Ovary (tissue), 10 donors: Measurements from ENCODE around the gene OGFOD3. TPM values are rescaled to one million over a fixed set of nuclear protein-coding genes. Genes with fewer than 3 reads are reported as not detected.

ENCODE experiments used
- DNase-seq, 5 donors: peaks; one replicate each; pipeline ENCODE4 v3.0.0-alpha.2; 2019 to 2020
- H3K27ac ChIP-seq, 2 donors: fragments of 200-600 bp; one replicate each; pipeline versions ENCODE4 v1.5.1 to v1.8.0; 2019 to 2022
- H3K27me3 ChIP-seq: fragments of 200-600 bp; one replicate; pipeline ENCODE4 v1.8.0; 2022
- H3K36me3 ChIP-seq: fragments of 200-600 bp; sonication (generic); one replicate; pipeline ENCODE4 v1.5.1; 2019
- H3K4me1 ChIP-seq: one replicate; pipeline ENCODE4 v1.8.1; 2013; ENCODE audit warnings: mild to moderate bottlenecking, moderate library complexity; ENCODE audit not compliant: insufficient read depth
- H3K4me3 ChIP-seq: fragments of 200-600 bp; sonication (generic); one replicate; pipeline ENCODE4 v1.5.1; 2017
- H3K9me3 ChIP-seq, 2 donors: fragments of 200-600 bp in 1 of 2; sonication (generic) in 1 of 2; one replicate each; pipeline versions ENCODE4 v1.5.1 to v1.8.1; 2013 to 2019; ENCODE audit warnings: mild to moderate bottlenecking in 1 of 2, moderate library complexity in 1 of 2
- CTCF ChIP-seq, 3 donors: fragments of 450-650 bp in 2 of 3; fragments of 200-600 bp in 1 of 3; IDR thresholded peaks; one replicate each; pipeline versions ENCODE4 v1.5.1 to v1.8.0; 2016 to 2022; ENCODE audit warnings: antibody characterized with exemption in 3 of 3, mild to moderate bottlenecking in 1 of 3
- EP300 ChIP-seq: sonication (generic); formaldehyde crosslinking; IDR thresholded peaks from one replicate; pipeline ENCODE4 v1.6.1; 2017; ENCODE audit warnings: antibody characterized with exemption
- POLR2A ChIP-seq: fragments of 450-650 bp; IDR thresholded peaks from one replicate; pipeline ENCODE4 v1.6.1; 2017; ENCODE audit warnings: antibody characterized with exemption, mild to moderate bottlenecking, moderate library complexity
- WGBS, 3 donors: extraction: QIAGEN DNeasy Blood & Tissue Kit in 1 of 3; methylation state at CpG; one replicate each; pipeline versions ENCODE4 v1.1.5 to v1.1.7; 2013 to 2017; 5-methylcytosine and 5-hydroxymethylcytosine counted together
- intact Hi-C, 4 donors: fragments of 100-400 bp; cut with DNase I; formaldehyde crosslinking; loops; one replicate each; pipeline versions ENCODE4 v1.11.0 to v1.15.1; 2022 to 2023
- long read RNA-seq, 3 donors: library from polyadenylated mRNA in 2 of 3; unstranded in 2 of 3; transcript quantifications; one replicate each; pipeline ENCODE4 v2.0.0 and lab custom pipeline, GENCODE V29; 2021 to 2026
- polyA plus RNA-seq, 2 donors: library from polyadenylated mRNA; stranded (reverse); fragments of 200-250 nt in 1 of 2; fragments of 350-450 nt in 1 of 2; fragmentation: Illumina TruSeq in 1 of 2; extraction: RNeasy Lipid Tissue Mini Kit (QIAGEN cat#74804) in 1 of 2; gene quantifications; one replicate each; pipeline ENCODE4 v1.2.3, GENCODE V29; 2013 to 2014
- total RNA-seq, 7 donors: library from RNA; depleted of rRNA in 2 of 7; stranded (reverse); fragments of >200 nt in 2 of 7; fragmentation: NEBNext Ultra II Directional in 3 of 7; extraction: Animal tissue kit (Norgen Biotek cat#: 25700) in 3 of 7; gene quantifications; one replicate each; pipeline versions ENCODE4 v1.1.0 to v1.2.4, GENCODE V29; 2016 to 2023
- donor health status: DM: no; HTN: no; CAD: no; lungs with moderate emphysema.
- donor health status: DM: no; HTN: no; CAD: no.
- donor health status: Bipolar disorder and iron deficiency.
- donor health status: DM: yes; HTN: yes; CAD: no.
- donor health status: DM: no; HTN: no; CAD: no.
- donor health status: DM: yes; HTN: yes; CAD: no.

OGFOD3 gene
- total RNA-seq (10 to 100 TPM; 25.8 to 37.8 (median 30.4) TPM), polyA plus RNA-seq (10 to 100 TPM; 14.4 to 21.3 TPM)
- long read RNA-seq, donor 1, full-length matches to known transcripts, result 111 of 146 reads
- long read RNA-seq, donor 1, partial matches to known transcripts, result 10 of 146 reads
- long read RNA-seq, donor 1, other reads (novel, unspliced or antisense), result 25 of 146 reads
- long read RNA-seq, donor 2, full-length matches to known transcripts, result 15 of 15 reads
- long read RNA-seq, donor 2, partial matches to known transcripts, result 0 of 15 reads
- long read RNA-seq, donor 2, other reads (novel, unspliced or antisense), result 0 of 15 reads
- long read RNA-seq, donor 3, full-length matches to known transcripts, result 59 of 71 reads
- long read RNA-seq, donor 3, partial matches to known transcripts, result 4 of 71 reads
- long read RNA-seq, donor 3, other reads (novel, unspliced or antisense), result 8 of 71 reads

- H3K27ac ChIP-seq, result peak within 1 kb of the TSS; percentile 84 to 90
- intact Hi-C loops, result loop anchor here in 2 of 4 donors (5.0 to 10.0 kb wide), 2 partner anchors 63 to 66 kb away; partner anchors contain the start of gene TEX19 (in 1 of the 2)
- TF ChIP-seq EP300 (no peak), POLR2A (peak; percentile 85), CTCF (IDR thresholded peaks at IDR 0.05) (peak in 2 of 3 donors; percentile 30 to 41)
- peaks cover 8% of the 10 kb centered on the region for H3K4me1 ChIP-seq
- no peaks in the 10 kb centered on the region for H3K9me3 ChIP-seq
- H3K27me3 ChIP-seq, result no peaks in the 10 kb centered on the region
- peak; percentile 82 to 90 (median 87) for DNase-seq
- peak within 1 kb of the TSS; percentile 65 for H3K4me3 ChIP-seq
- WGBS, 3 donors, result 0 to 1% (median 1%) methylated on average over 46 to 108 of the region's 108 CpGs
- H3K36me3 ChIP-seq, result no peaks in the 10 kb centered on the region
Measured at GRCh38 chr17:82418001-82418986, at the start of gene OGFOD3, which contains the start of gene HEXD. TSS of gene OGFOD3 (minus strand) at chr17:82418586. CDS start at chr17:82418485, 101 bp downstream. TSS of gene HEXD (plus strand) at chr17:82418347. CDS start at chr17:82419800, 1,453 bp downstream.

GRCh38 chr17:82465023-82465603 lies 46.7 kb upstream of the OGFOD3 start:
- WGBS, 3 donors, result 84 to 91% (median 84%) methylated on average over 7 of the region's 7 CpGs
- no peak for DNase-seq
- intact Hi-C loops, result no loop called here
- H3K4me3 ChIP-seq, result no peak overlapping the region
- H3K9me3 ChIP-seq, result no peaks in the 10 kb centered on the region
- H3K27me3 ChIP-seq, result no peaks in the 10 kb centered on the region
- H3K36me3 ChIP-seq, result no peaks in the 10 kb centered on the region
- H3K4me1 ChIP-seq, result no peaks in the 10 kb centered on the region
- H3K27ac ChIP-seq, result no peak overlapping the region
- TF ChIP-seq CTCF (IDR thresholded peaks at IDR 0.05), result no peak
- no peak for TF ChIP-seq POLR2A
- TF ChIP-seq EP300, result no peak

GRCh38 chr17:82464567-82464929 lies 46.2 kb upstream of the OGFOD3 start:
- no peak for DNase-seq
- no peaks in the 10 kb centered on the region for H3K36me3 ChIP-seq
- no peaks in the 10 kb centered on the region for H3K27me3 ChIP-seq
- 87 to 92% (median 89%) methylated on average over 11 of the region's 11 CpGs for WGBS, 3 donors
- H3K9me3 ChIP-seq, result no peaks in the 10 kb centered on the region
- H3K27ac ChIP-seq, result no peak overlapping the region
- H3K4me3 ChIP-seq, result no peak overlapping the region
- no peaks in the 10 kb centered on the region for H3K4me1 ChIP-seq
- intact Hi-C loops, result no loop called here
- no peak for TF ChIP-seq EP300
- no peak for TF ChIP-seq POLR2A
- TF ChIP-seq CTCF (IDR thresholded peaks at IDR 0.05), result no peak
